Measurements from ENCODE around the gene LTBP1. TPM values are rescaled to one million over a fixed set of nuclear protein-coding genes. Genes with fewer than 3 reads are reported as not detected.

The LTBP1 gene
- total RNA-seq, 1 experiment from 2014 or later: 8.7 TPM

- no peaks in the 10 kb centered on the region for H3K4me1 ChIP-seq (replicated peaks)
Measured at GRCh38 chr2:32991091-32991845, 44.5 kb downstream of the LTBP1 start.

GRCh38 chr2:32993005-32993539 lies 46.3 kb downstream of the LTBP1 start:
- no peak for DNase-seq (ENCODE audit: low read depth in 1 of 2, low spot score in 2 of 2)
- 0 out of 2 replicates have a peak, but pooled peaks cover 6% of the 10 kb centered on the region for H3K9me3 ChIP-seq (replicated peaks)
- no peak overlapping the region for H3K27ac ChIP-seq
- H3K4me1 ChIP-seq (replicated peaks): no peaks in the 10 kb centered on the region
- no peaks in the 10 kb centered on the region for H3K36me3 ChIP-seq
- H3K4me3 ChIP-seq: no peak overlapping the region
- no peaks in the 10 kb centered on the region for H3K27me3 ChIP-seq (replicated peaks)

More at GRCh38 chr2:32991091-32991845, 44.5 kb downstream of the LTBP1 start:
- Histone ChIP-seq H3K27me3 (replicated peaks) (no peaks in the 10 kb centered on the region), H3K36me3 (no peaks in the 10 kb centered on the region), H3K27ac (no peak overlapping the region), H3K9me3 (replicated peaks) (0 out of 2 replicates have a peak, but pooled peaks cover 6% of the 10 kb centered on the region), H3K4me3 (no peak overlapping the region)
- no peak for DNase-seq (ENCODE audit: low read depth in 1 of 2, low spot score in 2 of 2)

- no peaks in the 10 kb centered on the region for H3K4me1 ChIP-seq (replicated peaks)
- 0 out of 2 replicates have a peak, but pooled peaks cover 6% of the 10 kb centered on the region for H3K9me3 ChIP-seq (replicated peaks)
- H3K36me3 ChIP-seq: no peaks in the 10 kb centered on the region
- H3K27ac ChIP-seq: no peak overlapping the region
- H3K27me3 ChIP-seq (replicated peaks): no peaks in the 10 kb centered on the region
- no peak overlapping the region for H3K4me3 ChIP-seq
- no peak for DNase-seq (ENCODE audit: low read depth in 1 of 2, low spot score in 2 of 2)
Measured at GRCh38 chr2:32997705-32998104, 51.0 kb downstream of the LTBP1 start.

GRCh38 chr2:33000986-33001385 lies 54.2 kb downstream of the LTBP1 start:
- H3K36me3 ChIP-seq: no peaks in the 10 kb centered on the region
- no peak overlapping the region for H3K4me3 ChIP-seq
- H3K9me3 ChIP-seq (replicated peaks): 0 out of 2 replicates have a peak, but pooled peaks cover 2% of the 10 kb centered on the region
- no peaks in the 10 kb centered on the region for H3K4me1 ChIP-seq (replicated peaks)
- peak in 1 of 2 experiments; percentile 7 for DNase-seq (ENCODE audit: low read depth in 1 of 2, low spot score in 2 of 2)
- H3K27me3 ChIP-seq (replicated peaks): no peaks in the 10 kb centered on the region
- no peak overlapping the region for H3K27ac ChIP-seq

GRCh38 chr2:33001823-33002222 lies 55.1 kb downstream of the LTBP1 start:
- H3K4me3 ChIP-seq: no peak overlapping the region
- no peaks in the 10 kb centered on the region for H3K27me3 ChIP-seq (replicated peaks)
- no peaks in the 10 kb centered on the region for H3K4me1 ChIP-seq (replicated peaks)
- no peaks in the 10 kb centered on the region for H3K9me3 ChIP-seq (replicated peaks)
- no peak overlapping the region for H3K27ac ChIP-seq
- H3K36me3 ChIP-seq: no peaks in the 10 kb centered on the region
- DNase-seq (ENCODE audit: low read depth in 1 of 2, low spot score in 2 of 2): no peak

GRCh38 chr2:33002863-33003262 lies 56.1 kb downstream of the LTBP1 start:
- Histone ChIP-seq H3K27ac (no peak overlapping the region), H3K27me3 (replicated peaks) (no peaks in the 10 kb centered on the region), H3K4me1 (replicated peaks) (no peaks in the 10 kb centered on the region), H3K36me3 (no peaks in the 10 kb centered on the region), H3K4me3 (no peak overlapping the region), H3K9me3 (replicated peaks) (no peaks in the 10 kb centered on the region)
- DNase-seq (ENCODE audit: low read depth in 1 of 2, low spot score in 2 of 2): no peak

- H3K4me3 ChIP-seq: no peak overlapping the region
- no peaks in the 10 kb centered on the region for H3K27me3 ChIP-seq (replicated peaks)
Measured at GRCh38 chr2:33005057-33005456, 58.3 kb downstream of the LTBP1 start.

GRCh38 chr2:33008716-33009115 lies 62.0 kb downstream of the LTBP1 start:
- H3K9me3 ChIP-seq (replicated peaks): no peaks in the 10 kb centered on the region
- H3K36me3 ChIP-seq: no peaks in the 10 kb centered on the region
- peaks cover 2% of the 10 kb centered on the region; the same call in 1 of the 2 replicates for H3K4me1 ChIP-seq (replicated peaks)
- no peaks in the 10 kb centered on the region for H3K27me3 ChIP-seq (replicated peaks)
- H3K4me3 ChIP-seq: no peak overlapping the region
- DNase-seq (ENCODE audit: low read depth in 1 of 2, low spot score in 2 of 2): no peak
- H3K27ac ChIP-seq: no peak overlapping the region

More at GRCh38 chr2:33005057-33005456, 58.3 kb downstream of the LTBP1 start:
- Histone ChIP-seq H3K4me1 (replicated peaks) (no peaks in the 10 kb centered on the region), H3K27ac (no peak overlapping the region), H3K36me3 (no peaks in the 10 kb centered on the region), H3K9me3 (replicated peaks) (no peaks in the 10 kb centered on the region)
- DNase-seq (ENCODE audit: low read depth in 1 of 2, low spot score in 2 of 2): no peak

- H3K4me3 ChIP-seq: no peak overlapping the region
- peaks cover 5% of the 10 kb centered on the region; the same call in 1 of the 2 replicates for H3K4me1 ChIP-seq (replicated peaks)
- no peak for DNase-seq (ENCODE audit: low read depth in 1 of 2, low spot score in 2 of 2)
- H3K27me3 ChIP-seq (replicated peaks): no peaks in the 10 kb centered on the region
- no peak overlapping the region for H3K27ac ChIP-seq
- H3K9me3 ChIP-seq (replicated peaks): no peaks in the 10 kb centered on the region
- H3K36me3 ChIP-seq: no peaks in the 10 kb centered on the region
Measured at GRCh38 chr2:33009249-33009648, 62.5 kb downstream of the LTBP1 start.

- H3K27me3 ChIP-seq (replicated peaks): no peaks in the 10 kb centered on the region
- no peaks in the 10 kb centered on the region for H3K9me3 ChIP-seq (replicated peaks)
- H3K36me3 ChIP-seq: no peaks in the 10 kb centered on the region
- no peak overlapping the region for H3K27ac ChIP-seq
- H3K4me3 ChIP-seq: no peak overlapping the region
- H3K4me1 ChIP-seq (replicated peaks): peaks cover 5% of the 10 kb centered on the region; the same call in 1 of the 2 replicates
- no peak for DNase-seq (ENCODE audit: low read depth in 1 of 2, low spot score in 2 of 2)
Measured at GRCh38 chr2:33011373-33011772, 64.6 kb downstream of the LTBP1 start.

GRCh38 chr2:33011941-33012340 lies 65.2 kb downstream of the LTBP1 start:
- Histone ChIP-seq H3K27ac (no peak overlapping the region), H3K4me3 (no peak overlapping the region), H3K27me3 (replicated peaks) (no peaks in the 10 kb centered on the region), H3K9me3 (replicated peaks) (no peaks in the 10 kb centered on the region), H3K4me1 (replicated peaks) (peaks cover 5% of the 10 kb centered on the region; the same call in 1 of the 2 replicates), H3K36me3 (no peaks in the 10 kb centered on the region)
- DNase-seq (ENCODE audit: low read depth in 1 of 2, low spot score in 2 of 2): peak in 1 of 2 experiments; percentile 3

GRCh38 chr2:33013684-33014110 lies 66.9 kb downstream of the LTBP1 start:
- Histone ChIP-seq H3K4me3 (no peak overlapping the region), H3K9me3 (replicated peaks) (no peaks in the 10 kb centered on the region), H3K4me1 (replicated peaks) (peaks cover 5% of the 10 kb centered on the region; the same call in 1 of the 2 replicates), H3K27ac (no peak overlapping the region), H3K36me3 (no peaks in the 10 kb centered on the region), H3K27me3 (replicated peaks) (no peaks in the 10 kb centered on the region)
- DNase-seq (ENCODE audit: low read depth in 1 of 2, low spot score in 2 of 2): peak in 1 of 2 experiments; percentile 9

- H3K36me3 ChIP-seq: no peaks in the 10 kb centered on the region
- peaks cover 5% of the 10 kb centered on the region; the same call in 1 of the 2 replicates for H3K4me1 ChIP-seq (replicated peaks)
- no peak overlapping the region for H3K4me3 ChIP-seq
- no peak for DNase-seq (ENCODE audit: low read depth in 1 of 2, low spot score in 2 of 2)
- H3K27ac ChIP-seq: no peak overlapping the region
- H3K27me3 ChIP-seq (replicated peaks): no peaks in the 10 kb centered on the region
- no peaks in the 10 kb centered on the region for H3K9me3 ChIP-seq (replicated peaks)
Measured at GRCh38 chr2:33014268-33014667, 67.5 kb downstream of the LTBP1 start.

- DNase-seq (ENCODE audit: low read depth in 1 of 2, low spot score in 2 of 2): no peak
- H3K27me3 ChIP-seq (replicated peaks): no peaks in the 10 kb centered on the region
- no peaks in the 10 kb centered on the region for H3K36me3 ChIP-seq
- H3K4me3 ChIP-seq: no peak overlapping the region
- peaks cover 5% of the 10 kb centered on the region; the same call in 1 of the 2 replicates for H3K4me1 ChIP-seq (replicated peaks)
- no peak overlapping the region for H3K27ac ChIP-seq
- H3K9me3 ChIP-seq (replicated peaks): no peaks in the 10 kb centered on the region
Measured at GRCh38 chr2:33015421-33016142, 68.8 kb downstream of the LTBP1 start.

Data from SJSA1 (cell line).